ENCODE results near the gene TEDC1.

Gene TEDC1

DNA sequence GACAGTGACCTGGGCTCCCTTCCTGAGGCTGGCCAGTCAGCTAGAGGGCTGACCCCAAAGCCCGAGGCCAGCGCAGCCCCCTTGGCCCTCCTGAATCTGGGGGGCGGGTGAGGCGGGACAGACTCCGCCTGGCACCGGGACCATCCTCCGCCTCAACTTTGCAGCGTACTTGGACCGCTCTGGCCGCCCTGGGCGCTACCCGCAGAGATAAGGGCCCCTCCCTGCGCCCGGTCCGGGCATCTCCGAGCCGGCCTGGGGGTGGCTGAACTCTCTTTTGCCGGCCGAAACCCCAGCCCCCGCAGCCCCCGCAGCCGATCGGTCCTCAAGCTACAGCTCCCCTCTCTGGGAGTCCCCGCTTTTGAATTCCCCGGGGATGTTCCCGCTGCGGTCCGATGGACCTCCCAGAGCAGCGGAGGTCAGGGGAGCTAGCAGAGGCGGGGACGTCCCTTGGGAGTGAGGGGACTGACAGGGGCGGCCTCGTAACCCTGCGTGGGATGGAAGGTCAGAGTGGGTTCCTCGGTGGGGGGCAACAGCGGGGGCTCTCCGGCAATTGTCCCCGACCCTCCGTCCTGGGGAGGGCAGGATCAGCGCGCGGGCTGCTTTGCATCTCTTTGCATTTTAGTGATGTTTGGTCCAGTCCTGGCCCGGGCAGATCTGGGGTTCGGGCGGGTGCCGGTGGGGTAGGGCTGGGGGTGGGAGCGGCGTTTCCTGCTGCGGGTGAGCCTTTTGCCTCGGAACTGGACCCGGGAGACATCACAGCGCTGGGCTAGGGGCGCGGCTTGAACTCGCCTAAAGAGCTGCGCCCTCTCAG lies 4.7 kb upstream of the TEDC1 start, which contains the start of gene CRIP1:
Gene CRIP1, plus strand, starts transcription at position 724 of the 811 bp plus-strand sequence. CDS start 374 bp downstream, outside the sequence.
- no peak for DNase-seq

DNA sequence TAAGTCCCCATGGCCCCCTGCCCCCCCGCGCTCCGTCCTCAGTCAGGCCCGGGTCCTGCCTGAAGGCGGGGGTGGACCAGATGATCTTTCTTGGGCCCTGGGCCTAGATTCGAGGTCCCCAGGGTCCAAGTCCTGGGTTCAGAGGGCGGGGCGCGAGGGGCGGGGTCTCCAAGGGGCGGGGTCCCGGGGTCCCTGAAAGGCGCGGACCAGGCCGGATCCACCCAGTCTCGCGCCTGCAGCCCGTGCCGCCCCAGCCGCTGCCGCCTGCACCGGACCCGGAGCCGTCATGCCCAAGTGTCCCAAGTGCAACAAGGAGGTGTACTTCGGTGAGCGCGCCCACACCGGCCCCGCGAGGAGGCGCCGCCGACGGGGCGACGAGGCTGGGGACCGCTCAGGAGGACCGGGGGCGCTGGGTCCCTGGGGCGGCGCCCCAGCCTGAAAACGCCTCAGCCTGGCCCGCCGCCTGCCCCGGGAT lies 4.0 kb upstream of the TEDC1 start:
- peak; percentile 17 for DNase-seq

DNA sequence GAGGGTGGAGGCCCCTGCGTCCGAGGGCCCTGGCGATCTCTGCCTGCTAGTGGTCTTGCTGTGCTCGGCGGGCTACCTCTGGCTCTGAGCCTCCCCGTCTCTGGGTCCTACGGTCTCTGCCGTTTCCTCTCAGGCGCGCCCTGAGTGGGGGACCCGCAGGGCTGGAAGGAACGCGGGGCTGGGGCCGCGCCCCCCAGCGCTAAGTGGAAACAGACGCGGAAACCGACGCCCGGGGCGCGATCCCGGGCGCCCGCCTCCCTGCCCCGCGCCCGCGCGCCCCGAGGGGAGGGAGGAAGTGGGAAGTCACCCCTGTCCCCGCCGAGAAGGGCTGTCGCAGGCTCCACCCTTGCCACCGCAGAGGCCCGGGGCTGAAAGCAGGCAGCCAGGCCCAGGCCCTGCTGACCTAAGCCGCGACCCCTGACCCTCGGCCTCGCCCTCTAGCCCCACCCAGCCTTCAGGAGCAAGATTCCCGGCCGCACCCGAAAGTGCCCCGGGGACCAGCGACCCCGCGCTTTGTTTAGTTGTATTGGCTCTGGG lies 3.5 kb upstream of the TEDC1 start:
- no peak for DNase-seq

- no peak for DNase-seq
Observed at GRCh38 chr14:105487986-105488777, 2.9 kb upstream of the TEDC1 start.

DNA sequence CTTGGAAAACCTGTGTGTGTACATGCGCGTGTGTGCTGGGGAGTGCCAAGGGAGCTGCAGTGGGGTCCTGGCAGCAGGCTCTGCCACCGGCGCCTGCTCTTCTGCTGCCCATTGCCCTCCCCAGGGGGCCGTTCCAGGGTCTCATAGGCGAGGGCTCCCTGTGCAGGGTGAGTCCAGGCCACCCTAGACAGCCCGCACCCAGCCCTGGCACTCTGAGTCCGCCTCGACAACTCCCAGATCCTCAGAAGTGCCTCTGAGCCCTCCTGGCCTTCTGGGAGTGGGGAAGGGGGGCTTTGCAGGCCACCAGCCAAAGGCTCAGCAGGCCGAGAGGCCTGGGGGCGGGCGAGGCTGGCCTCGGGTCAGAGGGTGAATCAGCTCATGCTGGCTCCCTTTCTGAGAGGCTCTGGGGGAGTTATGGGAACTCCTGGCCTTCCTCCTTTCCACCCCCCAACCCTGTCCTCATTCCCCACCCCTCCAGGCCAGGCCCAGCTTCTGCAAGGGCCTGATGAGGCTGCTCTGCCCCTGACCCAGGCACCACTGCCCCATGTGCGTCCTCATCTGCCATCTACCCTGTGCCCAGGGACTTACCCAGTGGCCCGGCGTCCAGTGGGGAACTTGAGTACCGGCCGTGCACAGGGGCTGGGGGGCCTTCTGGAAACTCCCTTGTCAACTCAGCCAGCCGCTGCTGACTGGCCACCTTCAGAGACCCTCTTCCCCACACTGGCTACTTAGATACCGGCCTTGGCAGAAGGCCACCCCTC lies 2.1 kb upstream of the TEDC1 start:
- no peak for DNase-seq

DNA sequence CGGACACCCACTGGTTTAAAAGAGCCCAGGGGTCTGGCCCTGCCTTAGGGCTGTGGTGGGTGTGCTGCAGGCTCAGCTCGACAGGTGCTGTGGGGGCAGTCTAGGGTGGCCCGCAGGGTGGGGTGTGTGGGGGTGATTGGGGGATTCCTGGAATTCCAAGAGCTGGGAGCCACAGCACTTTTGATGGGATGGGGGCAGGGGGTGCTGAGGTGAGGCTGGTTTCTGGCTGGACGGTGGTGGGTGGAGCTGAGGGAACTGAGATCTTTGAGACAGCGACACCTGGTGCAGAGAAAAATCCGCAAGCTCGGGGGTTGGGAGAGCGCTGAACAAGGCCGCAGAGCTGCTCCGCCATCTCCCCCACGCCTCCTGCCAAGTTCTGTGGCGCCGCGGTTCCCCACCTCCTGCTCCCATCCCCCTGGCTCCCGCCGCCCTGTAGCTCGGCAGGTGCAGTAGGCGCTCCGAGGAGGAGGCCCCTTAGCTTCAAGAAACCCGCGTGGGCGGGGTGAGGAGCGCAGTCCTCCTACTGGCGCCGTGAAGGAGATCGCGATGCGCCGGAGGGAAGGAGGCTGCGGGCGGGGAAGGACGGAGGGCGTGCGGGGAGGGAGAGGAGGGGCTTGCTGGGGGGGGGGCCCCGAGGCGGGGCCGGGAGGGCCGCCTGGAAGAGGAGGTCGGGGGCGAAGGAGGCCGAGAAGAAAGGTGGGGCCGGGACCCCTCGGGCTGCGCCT lies 1.3 kb upstream of the TEDC1 start:
- peak; percentile 98 for DNase-seq

DNA sequence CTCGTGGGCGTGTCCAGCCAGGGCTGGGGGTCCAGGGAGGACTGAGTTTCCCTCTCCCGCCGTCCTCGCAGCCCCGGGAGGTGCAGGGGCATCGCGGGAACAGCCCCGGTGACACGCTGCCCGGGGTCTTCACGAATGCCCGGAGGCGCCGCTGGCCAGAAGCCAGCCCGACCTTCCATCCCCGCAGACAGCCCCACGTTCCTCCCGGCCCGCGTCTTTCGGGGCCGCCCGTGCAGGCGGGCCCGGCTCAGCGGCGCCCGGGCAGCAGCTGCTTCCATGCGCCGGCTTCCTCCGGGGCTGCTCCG lies 827 bp upstream of the TEDC1 start:
- no peak for DNase-seq

GRCh38 chr14:105491366-105491973 lies 424 bp downstream of the TEDC1 start:
- DNase-seq, result peak; percentile 67

GRCh38 chr14:105492031-105492970 lies 1.3 kb downstream of the TEDC1 start:
- DNase-seq, result no peak

GRCh38 chr14:105492971-105493871 lies 2.2 kb downstream of the TEDC1 start:
- DNase-seq, result no peak

DNA sequence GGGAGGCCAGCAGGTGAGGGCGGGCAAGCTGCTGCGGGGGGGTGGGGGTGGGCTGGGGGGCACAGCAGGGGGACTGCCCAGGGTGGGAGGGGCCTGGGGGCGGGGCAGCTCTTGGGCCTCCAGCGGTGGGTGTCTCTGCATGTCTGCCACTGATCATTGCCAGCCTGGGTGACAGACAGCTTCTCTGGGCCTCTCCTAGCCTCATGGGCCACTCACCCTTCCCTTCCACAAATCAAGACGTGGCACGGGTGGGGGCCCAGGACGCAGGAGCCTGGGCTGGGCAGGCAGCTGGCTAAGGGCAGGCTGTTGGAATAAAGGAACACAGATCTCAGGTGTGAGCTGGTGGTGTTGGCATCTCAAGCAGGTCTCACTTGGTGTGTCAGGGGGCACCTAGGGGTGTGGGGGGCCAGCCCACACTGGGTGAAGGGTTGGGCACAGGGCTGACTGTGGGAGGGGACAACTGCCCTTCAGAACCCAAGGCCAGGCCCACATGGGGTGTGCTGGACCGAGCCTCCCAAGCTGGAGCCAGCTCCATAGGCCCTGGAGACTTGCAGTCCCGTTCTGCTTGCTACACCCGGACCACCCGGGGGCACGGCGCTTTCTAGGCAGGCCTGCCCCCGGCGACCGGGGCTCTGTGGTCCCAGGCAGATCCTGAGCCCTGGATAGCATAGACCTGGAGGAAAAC lies 3.0 kb downstream of the TEDC1 start:
- peak; percentile 26 for DNase-seq

DNA sequence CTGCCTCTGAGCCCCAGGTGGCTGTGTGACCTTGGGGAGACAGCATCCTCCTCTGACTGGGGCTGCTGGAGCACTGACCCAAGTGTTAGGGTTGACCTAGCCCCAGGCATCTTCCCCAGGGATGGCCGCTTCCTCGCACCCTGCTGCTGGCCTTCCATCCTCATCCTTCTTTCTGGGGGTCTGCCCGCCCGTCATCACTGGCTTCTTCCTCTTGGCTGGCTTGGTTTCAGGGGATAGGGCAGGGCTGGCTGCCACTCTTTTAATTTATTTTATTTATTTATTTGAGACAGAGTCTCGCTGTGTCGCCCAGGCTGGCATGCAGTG lies 3.5 kb downstream of the TEDC1 start:
- no peak for DNase-seq

DNA sequence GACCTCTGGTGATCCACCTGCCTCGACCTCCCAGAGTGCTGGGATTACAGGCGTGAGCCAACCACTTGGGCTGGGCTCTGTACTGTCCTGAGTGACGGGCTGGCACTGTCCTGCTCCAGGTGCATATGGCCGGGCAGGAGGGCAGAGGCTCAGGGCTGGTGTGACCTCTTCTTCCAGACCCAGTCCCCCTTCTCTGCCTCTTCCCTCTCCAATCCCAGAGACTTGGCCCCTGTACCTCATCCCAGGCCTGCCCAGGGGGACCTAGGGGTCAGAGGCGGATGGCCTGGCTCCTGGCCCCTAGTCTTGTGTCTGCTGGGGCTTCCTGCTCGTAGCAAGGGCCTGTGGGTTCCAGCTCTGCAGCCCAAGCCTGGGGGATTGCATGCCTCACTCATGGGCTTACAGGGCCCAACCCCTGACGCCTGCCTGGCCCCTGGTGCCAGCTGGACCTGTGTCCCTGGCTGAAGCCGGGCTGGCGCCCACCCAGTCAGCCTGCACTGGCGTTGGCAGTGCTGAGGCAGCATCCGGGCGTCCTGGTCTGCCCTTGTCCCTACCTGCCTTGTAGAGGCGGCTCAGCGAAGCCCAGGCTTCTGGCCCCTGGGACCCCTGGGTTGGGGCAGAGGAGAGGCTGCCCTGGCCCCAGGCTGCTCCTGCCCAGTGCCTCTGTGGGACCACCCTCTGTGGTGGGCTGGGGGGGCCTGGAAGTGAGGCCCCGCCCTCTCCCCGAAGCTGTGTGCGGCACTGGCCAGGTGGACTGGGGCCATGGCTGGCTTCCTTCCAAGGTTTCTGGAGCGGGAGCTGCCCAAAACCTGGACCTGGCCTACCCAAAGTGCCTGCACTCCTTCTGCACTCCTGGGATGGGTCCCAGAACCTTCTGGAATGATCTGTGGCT lies 4.3 kb downstream of the TEDC1 start:
- no peak for DNase-seq

DNA sequence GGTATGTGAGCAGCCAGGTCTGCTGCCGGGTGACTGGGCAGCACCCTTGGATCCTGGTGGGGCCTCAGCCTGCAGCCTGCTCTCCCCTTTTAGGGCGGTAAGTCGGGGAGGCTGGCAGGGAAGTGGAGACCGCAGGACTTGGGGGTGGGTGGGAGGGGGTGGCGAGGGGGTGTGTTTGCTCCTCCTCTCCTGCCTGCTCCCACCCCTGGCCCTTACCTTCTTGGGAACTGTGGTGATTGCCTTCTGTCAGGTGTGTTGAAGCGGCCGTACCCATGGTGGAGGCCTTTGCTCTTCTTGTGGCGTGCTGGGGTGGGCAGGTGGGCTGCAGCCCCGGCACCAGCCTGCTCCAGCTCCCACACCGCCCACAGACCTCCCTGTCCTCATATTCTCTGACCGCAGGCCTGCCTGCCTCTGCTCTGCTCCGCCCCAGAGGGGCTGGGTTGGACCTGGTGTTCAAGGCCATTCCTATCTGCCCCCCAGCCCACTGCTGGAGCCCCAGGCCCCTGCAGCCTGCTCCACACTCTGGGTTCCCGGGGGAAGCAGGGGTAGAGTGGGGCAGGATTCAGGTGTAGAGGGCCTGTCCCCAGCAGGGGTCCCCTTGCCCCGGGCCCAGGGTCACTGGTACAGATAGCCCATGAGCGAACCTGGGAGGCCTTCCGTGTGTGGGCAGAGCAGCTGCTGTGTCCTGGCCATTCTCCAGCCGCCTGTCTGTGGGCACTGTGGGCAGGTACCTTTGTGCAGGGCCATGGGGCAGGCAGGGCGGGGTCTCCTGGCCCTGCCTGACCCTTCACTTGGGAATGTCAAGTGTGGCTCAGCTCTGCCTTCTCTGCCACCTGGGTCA lies 5.2 kb downstream of the TEDC1 start:
- DNase-seq, result no peak

DNA sequence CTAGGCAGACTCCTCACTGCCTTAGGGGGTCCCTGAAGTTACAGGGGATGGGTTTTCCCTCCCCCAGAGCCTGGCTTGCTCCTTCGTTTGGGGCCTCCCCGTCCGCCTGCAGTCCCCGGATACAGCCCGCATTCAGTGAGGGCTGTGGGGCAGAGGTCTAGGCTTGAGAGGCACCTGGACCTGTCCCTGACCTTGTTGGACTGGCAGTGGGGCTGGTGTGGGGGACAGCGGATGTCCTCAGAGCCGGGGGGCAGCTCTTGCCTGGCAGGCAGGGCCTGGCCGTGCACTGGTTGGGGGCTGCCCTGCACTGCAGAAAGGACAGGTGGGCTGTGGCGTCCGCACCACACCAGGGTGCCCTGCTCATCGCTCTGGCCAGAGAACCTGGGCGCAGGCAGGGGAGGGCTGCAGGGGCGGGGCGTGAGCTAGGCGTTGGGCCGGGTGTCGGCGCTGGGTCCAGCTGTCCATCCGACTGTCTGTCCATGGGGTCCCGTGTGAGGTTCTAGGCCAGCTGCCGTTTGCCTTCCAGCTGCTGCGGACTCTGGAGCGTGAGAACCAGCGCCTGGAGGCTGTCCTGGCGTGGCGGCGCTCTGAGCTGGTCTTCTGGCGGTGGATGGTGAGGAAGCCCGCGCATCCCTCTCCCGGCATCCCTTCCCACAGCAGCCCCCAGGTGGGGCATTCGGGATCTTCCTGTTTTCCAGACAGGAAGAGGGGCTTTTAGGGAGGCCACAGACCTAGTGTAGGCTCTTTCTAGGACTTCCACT lies 6.0 kb downstream of the TEDC1 start:
- DNase-seq, result no peak

DNA sequence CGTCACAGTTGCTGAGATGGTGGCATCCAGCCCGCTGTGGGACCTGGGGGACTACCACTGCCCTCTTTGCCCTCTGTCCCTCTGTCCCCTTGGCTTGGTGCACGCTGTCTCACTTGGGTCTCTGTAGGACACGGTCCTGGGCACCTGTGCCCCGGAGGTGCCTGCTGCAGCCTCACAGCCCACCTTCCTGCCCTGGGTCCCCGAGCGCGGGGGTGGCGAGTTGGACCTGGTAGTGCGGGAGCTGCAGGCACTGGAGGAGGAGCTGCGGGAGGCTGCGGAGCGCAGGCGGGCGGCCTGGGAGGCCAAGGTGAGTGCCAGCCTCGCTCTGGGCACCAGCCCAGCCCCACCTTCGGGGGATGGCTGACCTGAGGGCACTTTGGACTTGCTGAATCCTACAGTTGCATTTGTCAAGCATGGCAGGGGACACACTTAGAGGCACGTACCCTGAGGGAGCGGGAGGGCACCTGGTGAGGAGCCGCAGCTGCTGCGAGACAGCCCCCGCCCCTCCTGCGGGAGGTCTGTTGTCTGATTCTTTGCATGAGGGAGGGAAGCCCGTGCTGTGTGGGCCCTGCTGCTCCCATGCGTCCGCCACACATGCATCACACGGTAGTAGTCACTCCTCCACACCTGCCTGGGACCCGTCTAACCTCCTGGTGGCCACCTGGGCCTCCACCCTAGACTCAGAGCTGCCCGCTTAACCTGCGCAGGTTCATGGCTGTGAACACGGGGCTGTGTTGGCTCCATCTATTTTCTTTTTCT lies 6.8 kb downstream of the TEDC1 start:
- no peak for DNase-seq
